ENCODE data around the gene CXCL11.
"Not testable (repeated sequence)": the region's sequence is repeated elsewhere in the genome, so short reads cannot be mapped to it uniquely, and the experiment has no call there.

Gene CXCL11
- long read RNA-seq, donor 1, partial matches to known transcripts = 0 of 1 reads
- long read RNA-seq, donor 1, other reads (novel, unspliced or antisense) = 0 of 1 reads
- long read RNA-seq, donor 2 = 0 reads
- long read RNA-seq, donor 3 = 0 reads
- long read RNA-seq, donor 4 = 0 reads
- long read RNA-seq, donor 5 = 0 reads
- long read RNA-seq, donor 6 = 0 reads
- long read RNA-seq, donor 7 = 0 reads
- long read RNA-seq, donor 8 = 0 reads

- no peak for DNase-seq
Measured at GRCh38 chr4:76035799-76036380, at the start of gene CXCL11. TSS of gene CXCL11 (minus strand) at chr4:76036070. CDS start at chr4:76035987, 83 bp downstream.

- DNase-seq = no peak
Measured at GRCh38 chr4:76084542-76084941, 48.7 kb upstream of the CXCL11 start.

- no peak for DNase-seq
Measured at GRCh38 chr4:76083386-76083988, 47.6 kb upstream of the CXCL11 start.

GRCh38 chr4:76078033-76078613 is 42.3 kb upstream of the CXCL11 start:
- DNase-seq = no peak

GRCh38 chr4:76074993-76075600 is 39.2 kb upstream of the CXCL11 start:
- no peak for DNase-seq

GRCh38 chr4:76074468-76074867 is 38.6 kb upstream of the CXCL11 start, which contains the start of gene ART3:
TSS of gene ART3 (plus strand) at chr4:76074709. CDS start at chr4:76075890, 1,181 bp downstream.
- no peak for DNase-seq

GRCh38 chr4:76072760-76073159 is 36.9 kb upstream of the CXCL11 start:
- DNase-seq = no peak

- peak; percentile 18 for DNase-seq
Measured at GRCh38 chr4:76067652-76068286, 31.9 kb upstream of the CXCL11 start.

GRCh38 chr4:76066546-76066945 is 30.7 kb upstream of the CXCL11 start:
- DNase-seq = no peak

GRCh38 chr4:76061982-76062381 is 26.1 kb upstream of the CXCL11 start:
- DNase-seq = no peak

GRCh38 chr4:76061421-76061820 is 25.6 kb upstream of the CXCL11 start:
- DNase-seq = no peak

GRCh38 chr4:76060506-76060905 is 24.6 kb upstream of the CXCL11 start:
- DNase-seq = no peak

- no peak for DNase-seq
Measured at GRCh38 chr4:76059750-76060149, 23.9 kb upstream of the CXCL11 start.

GRCh38 chr4:76058888-76059426 is 23.1 kb upstream of the CXCL11 start:
- no peak for DNase-seq

- no peak for DNase-seq
Measured at GRCh38 chr4:76058302-76058701, 22.4 kb upstream of the CXCL11 start.

- no peak for DNase-seq
Measured at GRCh38 chr4:76055421-76055820, 19.6 kb upstream of the CXCL11 start.

- DNase-seq = no peak
Measured at GRCh38 chr4:76055016-76055415, 19.1 kb upstream of the CXCL11 start.

GRCh38 chr4:76053730-76054129 is 17.9 kb upstream of the CXCL11 start:
- no peak for DNase-seq

- DNase-seq = not testable (repeated sequence)
Measured at GRCh38 chr4:76050560-76051050, 14.7 kb upstream of the CXCL11 start.

- not testable (repeated sequence) for DNase-seq
Measured at GRCh38 chr4:76049860-76050416, 14.1 kb upstream of the CXCL11 start.

- not testable (repeated sequence) for DNase-seq
Measured at GRCh38 chr4:76044686-76045085, 8.8 kb upstream of the CXCL11 start.

- not testable (repeated sequence) for DNase-seq
Measured at GRCh38 chr4:76043306-76043705, 7.4 kb upstream of the CXCL11 start.
